Heart left ventricle (tissue), 13 donors: ENCODE results near the gene LRP5.

Source experiments
- CTCF ChIP-seq, 12 donors: fragments of 200-600 bp; sonication (generic) in 4 of 12; IDR thresholded peaks; one replicate each; pipeline versions ENCODE4 v1.5.0 to v1.8.0; 2018 to 2022; ENCODE audit warnings: antibody characterized with exemption in 12 of 12, mild to moderate bottlenecking in 5 of 12
- POLR2A ChIP-seq, 2 donors: fragments of 450-650 bp; IDR thresholded peaks; one replicate each; pipeline ENCODE4 v1.6.1; 2017; ENCODE audit warnings: antibody characterized with exemption in 2 of 2, mild to moderate bottlenecking in 2 of 2, moderate library complexity in 2 of 2
- donor health status: ischemic (EF 13 %, LVEDD 7.1; RV severe dilation, severe dysfunction).
- donor health status: DM: no; HTN: yes; CAD: no.
- donor health status: DM: no; HTN: no; CAD: no.
- donor health status: ischemic (EF 25% LVEDD 6.9; RV normal size, moderate dysfunction).
- donor health status: ischemic (EF 25% LVEDD 5.7; RV mildly dilated, moderate dysfunction).
- donor health status: ischemic (EF 35%, LVEDD 5.7; RV mildly dilated, moderate dysfunction).
- donor health status: nonischemic (EF 11% LVEDD 7.7; RV severe dilation, severe dysfunction).
- donor health status: DM: yes; HTN: yes; CAD: no.
- donor health status: PGD.
- donor health status: ischemic (EF 29% LVEDD 5.4; RV normal size, mild dysfunction).
- donor health status: nonischemic (EF 23%, LVEDD 6.1; RV moderate dilation, normal function).

GRCh38 chr11:68457216-68457897, 145.0 kb downstream of the LRP5 start:
- TF ChIP-seq CTCF (IDR thresholded peaks at IDR 0.05) (no peak), POLR2A (IDR thresholded peaks at IDR 0.05) (no peak)
